ENCODE measurements around the gene CCL14.

DNA sequence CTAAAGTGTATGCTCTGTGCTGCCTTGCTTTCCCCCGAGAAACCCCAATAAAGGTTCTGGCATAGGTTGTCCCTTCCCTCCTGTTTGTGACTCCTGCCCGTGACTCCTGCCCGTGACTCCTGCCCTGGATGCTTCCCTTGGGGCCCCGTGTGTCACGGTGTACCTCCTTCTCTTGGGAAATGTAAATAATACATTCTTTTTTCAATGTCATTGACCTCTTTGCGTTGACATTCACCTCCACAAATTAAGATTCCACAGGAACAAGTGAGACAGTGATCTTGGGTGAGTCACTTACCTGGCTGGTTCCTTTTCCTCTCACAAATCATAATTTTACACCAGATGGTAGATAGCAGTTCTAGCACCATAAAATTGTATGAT lies 14.2 kb upstream of the CCL14 start:
- TF ChIP-seq GATA2 (IDR thresholded peaks at IDR 0.05; ENCODE audit: low read depth, low read length) (no peak), GATA3 (IDR thresholded peaks at IDR 0.05; ENCODE audit: low read depth, low read length) (no peak)

All from SH-SY5Y (cell line).